ENCODE results near the gene FOXC1. TPM values are rescaled to one million over a fixed set of nuclear protein-coding genes. Genes with fewer than 3 reads are reported as not detected.

Gene FOXC1
- total and polyA plus RNA-seq, 2 donors from 2014 or later = 18.0 to 58.5 TPM

DNA sequence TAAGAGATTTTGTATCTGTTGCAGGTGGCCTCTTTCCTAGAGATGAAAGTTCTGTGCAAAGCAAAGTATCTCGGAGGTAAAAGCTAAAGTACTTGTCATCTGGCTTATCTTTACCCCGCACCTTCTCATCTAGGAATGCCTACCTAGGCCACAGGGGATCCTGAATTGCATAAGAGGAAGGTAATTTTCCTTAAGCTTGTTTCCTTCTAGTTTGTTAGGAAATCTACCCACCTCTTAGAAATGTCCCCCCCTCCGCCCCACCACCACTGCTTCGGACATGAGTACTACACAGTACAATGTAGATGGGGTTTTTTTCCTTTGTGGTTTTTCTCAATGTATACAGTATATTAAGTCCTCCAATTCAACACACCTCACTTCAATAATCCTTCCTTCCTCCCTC lies 21.5 kb downstream of the FOXC1 start:
- Histone ChIP-seq H3K9me3 (ENCODE audit: control insufficient read depth in 2 of 3, insufficient read depth in 1 of 3, low read length in 3 of 3) (no peaks in the 10 kb centered on the region), H3K4me3 (ENCODE audit: low read length in 3 of 3) (no peak overlapping the region), H3K36me3 (ENCODE audit: control insufficient read depth in 2 of 3, insufficient read depth in 3 of 3, low read length in 3 of 3) (no peaks in the 10 kb centered on the region), H3K27me3 (ENCODE audit: control insufficient read depth, insufficient read depth, low read length) (peaks cover 11% of the 10 kb centered on the region), H3K9ac (ENCODE audit: low read length in 3 of 3) (no peak overlapping the region), H3K27ac (ENCODE audit: low read depth in 2 of 2, low read length in 2 of 2) (no peak overlapping the region), H3K4me1 (ENCODE audit: control insufficient read depth in 2 of 3, insufficient read depth in 2 of 3, low read depth in 1 of 3, low read length in 3 of 3) (peaks cover 0 to 4% (median 0%) of the 10 kb centered on the region in 3 donors)
- FAIRE-seq (no peak), DNase-seq (no peak)
- intact Hi-C loops (cut with DNase I) = no loop called here
- TF ChIP-seq CTCF (IDR thresholded peaks at IDR 0.05; ENCODE audit: borderline replicate concordance, extremely low read depth, insufficient read depth) = no peak

GRCh38 chr6:1633366-1634021 lies 23.8 kb downstream of the FOXC1 start:
- no peak for TF ChIP-seq CTCF (IDR thresholded peaks at IDR 0.05; ENCODE audit: borderline replicate concordance, extremely low read depth, insufficient read depth)
- H3K9ac ChIP-seq (ENCODE audit: low read length in 3 of 3) = no peak overlapping the region
- DNase-seq (peak in 1 of 5 donors; percentile 49), FAIRE-seq (no peak)
- no peak overlapping the region for H3K4me3 ChIP-seq (ENCODE audit: low read length in 3 of 3)
- no peak overlapping the region for H3K27ac ChIP-seq (ENCODE audit: low read depth in 2 of 2, low read length in 2 of 2)
- intact Hi-C loops (cut with DNase I) = no loop called here
- no peaks in the 10 kb centered on the region for H3K36me3 ChIP-seq (ENCODE audit: control insufficient read depth in 2 of 3, insufficient read depth in 3 of 3, low read length in 3 of 3)
- H3K4me1 ChIP-seq (ENCODE audit: control insufficient read depth in 2 of 3, insufficient read depth in 2 of 3, low read depth in 1 of 3, low read length in 3 of 3) = peaks cover 0 to 7% (median 0%) of the 10 kb centered on the region in 3 donors
- no peaks in the 10 kb centered on the region for H3K27me3 ChIP-seq (ENCODE audit: control insufficient read depth, insufficient read depth, low read length)
- no peaks in the 10 kb centered on the region for H3K9me3 ChIP-seq (ENCODE audit: control insufficient read depth in 2 of 3, insufficient read depth in 1 of 3, low read length in 3 of 3)

GRCh38 chr6:1634081-1634480 lies 24.4 kb downstream of the FOXC1 start:
- no peak overlapping the region for H3K9ac ChIP-seq (ENCODE audit: low read length in 3 of 3)

More at GRCh38 chr6:1634081-1634480, 24.4 kb downstream of the FOXC1 start:
- Histone ChIP-seq H3K9me3 (ENCODE audit: control insufficient read depth in 2 of 3, insufficient read depth in 1 of 3, low read length in 3 of 3) (no peaks in the 10 kb centered on the region), H3K4me1 (ENCODE audit: control insufficient read depth in 2 of 3, insufficient read depth in 2 of 3, low read depth in 1 of 3, low read length in 3 of 3) (peaks cover 0 to 7% (median 0%) of the 10 kb centered on the region in 3 donors), H3K36me3 (ENCODE audit: control insufficient read depth in 2 of 3, insufficient read depth in 3 of 3, low read length in 3 of 3) (no peaks in the 10 kb centered on the region), H3K27ac (ENCODE audit: low read depth in 2 of 2, low read length in 2 of 2) (no peak overlapping the region), H3K4me3 (ENCODE audit: low read length in 3 of 3) (no peak overlapping the region), H3K27me3 (ENCODE audit: control insufficient read depth, insufficient read depth, low read length) (no peaks in the 10 kb centered on the region)
- TF ChIP-seq CTCF (IDR thresholded peaks at IDR 0.05; ENCODE audit: borderline replicate concordance, extremely low read depth, insufficient read depth) = no peak
- FAIRE-seq (no peak), DNase-seq (peak in 1 of 5 donors; percentile 38)
- intact Hi-C loops (cut with DNase I) = no loop called here
